HG02763 (cell line): Measurements from ENCODE around the gene EPHB4.
"Not testable (repeated sequence)": the region's sequence is repeated elsewhere in the genome, so short reads cannot be mapped to it uniquely, and the experiment has no call there.

Source experiments
- ATAC-seq: cut with Tn5 transposase; IDR thresholded peaks from one replicate; pipeline ENCODE4 v1.9.1; 2021; ENCODE audit warnings: mild to moderate bottlenecking, moderate library complexity; ENCODE audit not compliant: unreplicated experiment

Gene EPHB4

GRCh38 chr7:100791881-100792666, 35.2 kb downstream of the EPHB4 start:
- no peak for ATAC-seq

DNA sequence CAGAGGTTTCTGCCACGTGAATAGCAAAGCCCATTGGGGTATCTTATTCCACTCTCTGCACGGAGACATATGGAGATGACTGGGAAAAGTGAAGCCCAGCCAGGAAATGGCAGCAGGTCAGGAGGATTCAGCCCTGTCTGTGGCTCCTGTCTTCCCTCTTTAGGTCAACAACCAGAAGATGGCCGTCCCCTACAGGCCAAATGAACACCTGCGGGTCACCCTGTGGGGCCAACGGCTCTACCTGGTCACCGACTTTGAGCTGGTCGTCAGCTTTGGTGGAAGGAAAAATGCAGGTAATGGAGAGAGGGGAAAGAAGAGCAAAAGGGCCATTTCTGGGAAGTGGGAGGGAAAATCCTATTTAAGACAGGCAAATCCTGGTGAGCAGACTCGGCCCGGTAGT, 38.3 kb downstream of the EPHB4 start:
- ATAC-seq, result no peak

- ATAC-seq, result no peak
Observed at GRCh38 chr7:100786323-100786722, 41.0 kb downstream of the EPHB4 start.

DNA sequence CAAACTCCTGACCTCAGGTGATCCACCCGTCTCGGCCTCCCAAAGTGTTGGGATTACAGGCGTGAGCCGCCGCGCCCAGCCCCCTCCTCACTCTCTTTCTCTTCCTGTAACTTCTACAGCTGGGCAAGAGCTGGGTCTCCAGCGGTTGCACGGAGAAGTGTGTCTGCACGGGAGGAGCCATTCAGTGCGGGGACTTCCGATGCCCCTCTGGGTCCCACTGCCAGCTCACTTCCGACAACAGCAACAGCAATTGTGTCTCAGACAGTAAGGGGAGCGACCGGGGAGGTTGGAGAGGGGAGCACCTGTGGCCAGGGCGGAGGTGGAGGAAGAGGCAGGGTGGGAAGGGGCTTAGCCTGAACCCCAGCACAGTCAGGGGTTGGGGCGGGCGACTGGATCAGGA, 41.4 kb downstream of the EPHB4 start:
- no peak for ATAC-seq

DNA sequence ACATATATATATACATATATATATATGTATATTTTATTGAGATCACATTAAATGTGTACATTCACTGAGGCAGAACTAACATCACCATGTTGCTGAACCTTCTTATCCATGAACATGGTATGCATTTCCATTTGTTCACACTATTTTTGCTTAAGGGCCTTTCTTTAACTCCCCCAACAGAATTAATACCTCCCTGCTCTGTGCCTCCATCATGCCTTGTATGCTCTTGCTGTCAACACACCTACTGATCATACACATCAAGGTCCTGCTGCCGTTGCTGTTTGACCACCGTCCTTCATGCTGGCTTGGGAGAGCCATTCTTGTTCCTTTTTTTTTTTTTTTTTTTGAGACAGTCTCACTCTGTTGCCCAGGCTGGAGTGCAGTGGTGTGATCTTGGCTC, 43.5 kb downstream of the EPHB4 start:
- no peak for ATAC-seq

DNA sequence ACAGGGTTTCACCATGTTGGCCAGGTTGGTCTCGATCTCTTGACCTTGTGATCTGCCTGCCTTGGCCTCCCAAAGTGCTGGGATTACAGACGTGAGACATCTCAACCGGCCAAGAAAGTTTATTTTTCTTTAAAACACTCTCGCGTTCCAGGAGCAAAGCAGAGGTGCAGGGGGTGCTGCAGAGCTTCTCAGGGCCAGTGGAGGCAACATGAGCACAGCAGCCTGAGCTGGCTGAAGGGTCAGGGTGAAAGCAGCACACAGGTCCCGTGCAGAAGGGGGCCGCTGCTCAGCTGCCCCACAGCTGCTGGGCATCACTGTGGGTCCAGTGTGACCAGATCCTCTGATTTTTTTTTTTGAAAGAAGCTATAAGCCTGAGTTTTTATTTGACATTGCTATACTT, 46.1 kb downstream of the EPHB4 start:
- ATAC-seq, result no peak

DNA sequence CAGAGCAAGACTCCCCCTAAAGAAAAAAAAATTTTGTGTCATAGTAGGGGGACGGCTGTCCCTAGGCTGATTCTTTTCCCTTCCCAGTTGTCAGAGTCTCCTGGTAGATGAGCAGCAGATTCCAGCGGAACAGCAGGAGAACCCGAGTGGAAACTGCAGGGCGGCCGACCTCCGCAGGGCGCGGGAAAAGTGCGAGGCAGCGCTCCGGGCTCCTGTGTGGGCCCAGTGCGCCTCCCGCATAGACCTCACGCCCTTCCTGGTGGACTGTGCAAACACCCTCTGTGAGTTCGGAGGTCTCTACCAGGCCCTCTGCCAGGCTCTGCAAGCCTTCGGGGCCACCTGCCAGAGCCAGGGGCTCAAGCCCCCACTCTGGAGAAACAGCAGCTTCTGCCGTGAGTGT, 48.0 kb downstream of the EPHB4 start:
- no peak for ATAC-seq

GRCh38 chr7:100778061-100778621, 49.2 kb downstream of the EPHB4 start:
- no peak for ATAC-seq

DNA sequence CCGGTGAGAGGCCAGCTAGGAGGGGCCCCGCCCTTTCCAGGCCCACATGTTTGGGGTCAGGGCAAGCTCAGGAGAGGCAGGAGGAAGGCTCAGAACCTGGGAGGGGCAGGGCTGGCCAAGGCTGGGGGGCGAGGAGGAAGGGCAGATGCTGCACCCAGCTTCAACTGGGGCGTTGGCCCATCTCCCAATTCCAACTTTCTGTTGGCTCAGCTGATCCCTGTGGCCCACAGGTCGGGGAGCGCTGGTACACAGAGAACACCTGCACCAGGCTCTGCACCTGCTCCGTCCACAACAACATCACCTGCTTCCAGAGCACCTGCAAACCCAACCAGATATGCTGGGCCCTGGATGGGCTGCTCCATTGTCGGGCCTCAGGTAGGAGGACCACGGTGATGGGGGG, 53.8 kb downstream of the EPHB4 start:
- no peak for ATAC-seq

DNA sequence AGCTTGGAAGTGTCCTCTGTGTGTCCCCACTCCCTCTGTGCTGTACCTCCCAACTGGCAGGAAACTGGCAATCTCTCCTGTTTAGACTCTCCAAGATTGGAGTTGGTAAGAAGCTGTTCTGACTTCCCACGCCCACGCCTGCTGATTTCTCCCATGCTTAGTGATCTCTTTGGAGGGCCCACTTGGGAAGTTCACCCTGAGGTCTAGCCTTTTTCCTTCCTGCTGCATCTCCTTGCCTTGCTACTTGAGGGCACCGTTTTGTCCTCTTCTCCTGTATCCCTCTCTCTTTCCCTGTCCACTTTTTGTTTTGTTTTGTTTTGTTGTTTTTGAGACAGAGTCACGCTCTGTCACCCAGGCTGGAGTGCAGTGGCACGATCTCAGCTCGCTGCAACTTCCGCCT, 58.5 kb downstream of the EPHB4 start:
- no peak for ATAC-seq

DNA sequence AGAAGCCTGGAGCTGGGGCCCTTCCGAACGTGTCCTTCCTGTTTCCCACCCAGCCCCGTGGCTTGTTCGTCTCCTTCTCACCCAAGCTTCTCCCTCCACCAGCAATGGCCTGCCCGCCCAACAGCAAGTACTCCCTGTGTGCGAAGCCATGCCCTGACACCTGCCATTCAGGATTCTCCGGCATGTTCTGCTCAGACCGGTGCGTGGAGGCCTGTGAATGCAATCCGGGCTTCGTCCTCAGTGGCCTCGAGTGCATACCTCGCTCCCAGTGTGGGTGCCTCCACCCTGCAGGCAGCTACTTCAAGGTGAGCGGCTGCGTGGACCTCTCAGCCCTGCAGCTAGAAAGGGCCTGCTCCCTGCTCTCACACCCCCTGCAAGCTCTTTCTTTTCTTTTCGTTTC, 62.1 kb downstream of the EPHB4 start:
- ATAC-seq, result no peak

GRCh38 chr7:100764841-100765240, 62.5 kb downstream of the EPHB4 start:
- no peak for ATAC-seq

GRCh38 chr7:100763556-100764140, 63.7 kb downstream of the EPHB4 start:
- ATAC-seq, result no peak

DNA sequence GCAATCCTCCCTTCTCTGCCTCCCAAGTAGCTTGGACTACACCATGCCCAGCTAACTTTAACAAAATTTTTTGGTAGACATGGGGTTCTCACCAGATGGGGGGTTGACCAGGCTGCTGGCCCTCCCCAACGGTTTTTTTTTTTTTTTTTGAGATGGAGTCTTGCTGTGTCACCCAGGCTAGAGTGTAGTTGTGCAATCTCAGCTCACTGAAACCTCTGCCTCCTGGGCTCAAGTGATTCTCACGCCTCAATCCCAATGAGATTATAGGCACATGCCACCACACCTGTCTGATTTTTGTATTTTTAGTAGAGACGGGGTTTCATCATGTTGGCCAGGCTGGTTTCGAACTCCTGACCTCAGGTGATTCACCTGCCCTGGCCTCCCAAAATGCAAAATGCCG, 64.5 kb downstream of the EPHB4 start:
- ATAC-seq, result not testable (repeated sequence)

DNA sequence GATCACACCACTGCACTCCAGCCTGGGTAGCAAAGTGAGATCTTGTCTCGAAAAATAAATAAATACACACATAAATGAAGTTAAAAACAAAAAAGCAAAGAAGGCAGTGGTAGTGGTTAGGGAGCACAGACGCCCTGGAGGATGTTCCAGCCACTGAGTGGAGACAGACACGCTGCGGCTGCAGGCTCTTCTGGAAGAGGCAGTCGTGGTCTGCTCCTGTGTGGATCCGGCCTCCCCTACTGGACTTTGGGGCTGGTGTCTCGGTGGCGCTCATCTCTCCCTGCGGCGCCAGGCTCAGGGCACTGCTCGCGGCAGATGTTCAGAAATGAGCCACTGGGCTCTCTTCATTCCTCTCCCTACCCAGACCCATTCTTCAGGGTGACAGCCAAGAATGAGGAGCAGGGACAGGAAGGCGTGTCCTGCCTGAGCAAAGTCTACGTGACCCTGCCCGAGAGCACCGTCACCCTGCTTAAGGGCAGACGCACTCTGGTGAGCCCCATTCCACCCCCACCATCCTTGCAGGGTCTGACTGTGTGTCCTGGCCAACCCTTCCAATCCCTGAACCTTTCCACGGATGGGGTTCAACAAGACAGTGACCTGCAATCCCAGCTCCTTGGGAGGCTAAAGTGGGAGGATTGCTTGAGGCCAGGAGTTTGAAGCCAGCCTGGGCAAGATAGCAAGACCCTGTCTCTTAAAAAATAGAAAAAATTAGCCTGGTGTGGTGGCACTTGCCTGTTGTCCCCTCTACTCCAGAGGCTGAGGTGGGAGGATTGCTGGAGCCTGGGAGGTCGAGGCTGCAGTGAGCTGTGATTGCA, 67.8 kb downstream of the EPHB4 start:
- ATAC-seq, result no peak

DNA sequence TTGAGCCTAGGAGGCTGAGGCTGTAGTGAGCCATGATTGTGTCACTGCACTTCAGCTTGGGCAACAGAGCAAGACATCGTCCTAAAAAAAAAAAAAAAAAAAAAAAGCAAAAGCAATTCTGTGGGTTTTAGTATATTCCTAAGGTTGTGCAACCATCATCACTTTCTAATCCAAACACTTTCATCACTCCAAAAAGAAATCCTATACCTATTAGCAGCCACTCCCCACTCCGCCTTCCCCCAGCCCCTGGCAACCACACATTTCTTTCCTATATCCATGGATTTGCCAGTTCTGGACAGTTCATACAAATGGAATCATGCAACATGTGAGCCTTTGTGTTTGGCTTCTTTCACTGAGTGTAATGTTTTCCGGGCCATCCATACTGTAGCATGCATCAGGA, 73.6 kb downstream of the EPHB4 start:
- no peak for ATAC-seq

DNA sequence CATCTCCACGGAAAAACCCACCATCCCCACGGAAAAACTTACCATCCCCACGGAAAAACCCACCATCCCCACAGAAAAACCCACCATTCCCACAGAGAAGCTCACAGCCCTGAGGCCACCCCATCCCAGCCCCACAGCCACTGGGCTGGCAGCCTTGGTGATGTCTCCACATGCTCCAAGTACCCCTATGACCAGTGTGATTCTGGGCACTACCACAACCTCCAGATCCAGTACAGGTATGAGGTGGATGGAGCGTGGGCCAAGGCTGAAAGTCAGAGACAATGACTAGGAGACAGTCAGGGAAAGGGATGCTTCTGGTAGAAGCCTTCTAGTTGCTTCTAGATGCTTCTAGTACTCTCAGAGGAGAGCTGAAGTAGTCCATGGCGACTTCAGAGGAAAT, 74.3 kb downstream of the EPHB4 start:
- ATAC-seq, result no peak
